ENCODE results near the gene HCAR2. TPM values are rescaled to one million over a fixed set of nuclear protein-coding genes. Genes with fewer than 3 reads are reported as not detected.
"Not testable (repeated sequence)": the region's sequence is repeated elsewhere in the genome, so short reads cannot be mapped to it uniquely, and the experiment has no call there.

Gene HCAR2
- total RNA-seq, 6 experiments from 2014 or later: not detected

DNA sequence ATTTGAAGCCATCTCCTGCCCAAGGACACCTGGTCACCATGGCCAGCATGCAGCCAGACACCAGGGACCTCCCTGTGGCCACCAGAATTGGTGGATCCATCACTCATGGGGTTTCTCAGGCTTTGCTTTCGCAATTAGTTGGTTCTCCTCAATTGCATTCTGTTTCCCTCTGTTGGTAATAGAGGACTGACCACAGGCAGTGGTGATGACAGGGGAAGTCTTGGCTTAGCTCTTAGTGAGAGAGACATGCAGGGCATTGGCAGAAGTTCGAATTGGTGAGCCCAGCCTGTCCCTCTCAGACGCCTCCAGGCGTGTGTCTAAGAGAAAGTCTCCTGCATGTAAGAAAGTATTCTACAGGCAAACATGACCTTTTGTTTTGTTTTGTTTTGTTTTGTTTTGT, 21.3 kb downstream of the HCAR2 start:
- Mint-ChIP-seq H3K27me3 (ENCODE audit: insufficient read depth) (peaks cover 1% of the 10 kb centered on the region; the same call in 1 of the 2 replicates), H3K4me1 (ENCODE audit: low read depth) (peaks cover 23% of the 10 kb centered on the region), H3K4me3 (no peak overlapping the region), H3K27ac (peak overlapping the region; percentile 4; the same call in 1 of the 2 replicates), H3K36me3 (ENCODE audit: low read depth) (no peaks in the 10 kb centered on the region), H3K9me3 (no peaks in the 10 kb centered on the region)
- no peak for TF ChIP-seq CTCF (IDR thresholded peaks at IDR 0.05)
- no peak for DNase-seq

DNA sequence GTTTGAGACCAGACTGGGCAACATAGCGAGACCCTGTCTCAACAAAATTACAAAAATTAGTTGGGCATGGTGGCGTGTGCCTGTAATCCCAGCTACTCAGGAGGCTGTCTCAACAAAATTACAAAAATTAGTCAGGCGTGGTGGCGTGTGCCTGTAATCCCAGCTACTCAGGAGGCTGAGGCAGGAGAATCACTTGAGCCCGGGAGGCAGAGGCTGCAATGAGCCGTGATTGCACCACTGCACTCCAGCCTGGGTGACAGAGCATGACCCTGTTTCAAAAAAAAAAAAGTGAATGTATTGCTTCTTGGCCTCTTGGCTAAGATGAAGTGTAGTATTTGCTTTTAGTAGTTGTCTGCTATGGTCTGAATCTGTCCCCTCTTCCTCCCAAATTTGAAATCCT, 22.2 kb downstream of the HCAR2 start:
- not testable (repeated sequence) for H3K36me3 Mint-ChIP-seq (ENCODE audit: low read depth); H3K27ac Mint-ChIP-seq; H3K27me3 Mint-ChIP-seq (ENCODE audit: insufficient read depth); H3K4me3 Mint-ChIP-seq; DNase-seq; H3K9me3 Mint-ChIP-seq
- peaks cover 23% of the 10 kb centered on the region for H3K4me1 Mint-ChIP-seq (ENCODE audit: low read depth)

GRCh38 chr12:122676781-122677180, 26.4 kb downstream of the HCAR2 start:
- not testable (repeated sequence) for H3K27me3 Mint-ChIP-seq (ENCODE audit: insufficient read depth); H3K4me3 Mint-ChIP-seq

DNA sequence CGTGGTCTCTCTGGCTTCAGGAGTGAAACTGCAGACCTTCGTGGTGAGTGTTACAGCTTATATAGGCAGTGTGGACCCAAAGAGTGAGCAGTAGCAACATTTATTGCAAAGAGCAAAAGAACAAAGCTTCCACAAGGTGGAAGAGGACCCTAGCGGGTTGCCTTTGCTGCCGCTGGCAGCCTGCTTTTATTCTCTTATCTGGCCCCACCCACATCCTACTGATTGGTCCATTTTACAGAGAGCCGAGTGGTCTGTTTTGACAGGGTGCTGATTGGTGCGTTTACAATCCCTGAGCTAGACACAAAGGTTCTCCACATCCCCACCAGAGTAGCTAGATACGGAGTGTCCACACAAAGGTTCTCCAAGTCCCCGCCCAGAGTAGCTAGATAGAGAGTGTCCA, 27.1 kb downstream of the HCAR2 start:
- DNase-seq; H3K36me3 Mint-ChIP-seq (ENCODE audit: low read depth); H3K9me3 Mint-ChIP-seq; H3K27me3 Mint-ChIP-seq (ENCODE audit: insufficient read depth); H3K27ac Mint-ChIP-seq; H3K4me3 Mint-ChIP-seq: not testable (repeated sequence)
- H3K4me1 Mint-ChIP-seq (ENCODE audit: low read depth): peaks cover 27% of the 10 kb centered on the region

More at GRCh38 chr12:122676781-122677180, 26.4 kb downstream of the HCAR2 start:
- H3K27ac Mint-ChIP-seq; DNase-seq; H3K9me3 Mint-ChIP-seq; H3K36me3 Mint-ChIP-seq (ENCODE audit: low read depth): not testable (repeated sequence)
- H3K4me1 Mint-ChIP-seq (ENCODE audit: low read depth): peaks cover 23% of the 10 kb centered on the region

DNA sequence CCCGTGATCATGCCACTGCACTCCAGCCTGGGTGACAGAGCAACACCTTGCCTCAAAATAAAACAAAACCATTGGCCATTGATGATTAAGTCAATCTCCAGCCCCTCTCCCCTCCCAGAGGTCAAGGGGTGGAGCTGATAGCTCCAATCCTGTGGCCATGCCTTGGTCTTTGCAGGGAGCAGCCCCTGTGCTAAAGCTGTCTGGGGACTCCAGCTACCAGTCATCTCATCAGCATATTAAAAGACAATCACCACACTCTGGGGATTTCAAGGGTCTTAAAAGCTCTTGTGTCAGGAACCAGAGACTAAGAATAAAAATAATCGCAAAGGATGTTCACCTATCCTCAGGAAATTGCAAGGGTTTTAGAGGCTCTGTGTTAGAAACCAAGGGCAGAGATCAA, 30.6 kb downstream of the HCAR2 start:
- no peak for TF ChIP-seq CTCF (IDR thresholded peaks at IDR 0.05)
- Mint-ChIP-seq H3K4me3 (no peak overlapping the region), H3K27ac (no peak overlapping the region), H3K36me3 (ENCODE audit: low read depth) (peaks cover 9% of the 10 kb centered on the region; the same call in 1 of the 2 replicates), H3K9me3 (no peaks in the 10 kb centered on the region), H3K27me3 (ENCODE audit: insufficient read depth) (peaks cover 2% of the 10 kb centered on the region; the same call in 1 of the 2 replicates), H3K4me1 (ENCODE audit: low read depth) (peaks cover 19% of the 10 kb centered on the region)
- DNase-seq: no peak

DNA sequence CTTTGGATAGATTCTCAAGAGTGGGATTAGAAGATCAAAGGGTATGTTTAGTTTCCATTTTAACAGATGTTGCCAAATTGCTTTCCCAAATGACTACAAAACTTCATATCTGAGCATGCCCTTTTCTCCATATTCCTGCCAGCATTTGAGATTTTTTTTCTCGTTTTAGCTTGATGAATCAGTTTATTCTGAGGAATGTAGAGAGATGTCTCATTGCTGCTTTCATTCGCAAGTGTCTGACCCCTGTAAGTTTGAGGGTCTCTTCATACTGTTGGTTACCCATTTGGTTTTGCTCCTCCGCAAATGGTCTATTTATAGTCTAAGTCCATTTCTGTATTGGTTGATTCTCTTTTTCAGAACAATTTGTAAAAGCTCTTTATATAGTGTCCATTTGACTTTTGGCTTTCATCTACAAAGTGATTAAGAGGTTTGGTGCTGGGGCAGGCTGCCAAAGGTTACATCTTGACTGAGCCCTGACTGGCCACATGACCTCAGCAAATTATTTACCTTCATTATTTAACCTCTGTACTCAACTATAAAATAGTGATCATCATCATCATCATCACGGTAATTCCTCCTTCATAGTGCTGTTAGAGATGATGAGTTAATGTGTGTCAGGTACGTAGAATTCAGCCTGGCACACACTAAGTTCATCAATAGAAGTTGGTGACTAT, 33.6 kb downstream of the HCAR2 start:
- Mint-ChIP-seq H3K4me1 (ENCODE audit: low read depth) (peaks cover 19% of the 10 kb centered on the region), H3K27me3 (ENCODE audit: insufficient read depth) (no peaks in the 10 kb centered on the region; the same call in 1 of the 2 replicates), H3K27ac (peak overlapping the region; percentile 55), H3K36me3 (ENCODE audit: low read depth) (peaks cover 5% of the 10 kb centered on the region; the same call in 1 of the 2 replicates), H3K4me3 (peak overlapping the region; percentile 56), H3K9me3 (no peaks in the 10 kb centered on the region)
- DNase-seq: peak; percentile 59
- TF ChIP-seq CTCF (IDR thresholded peaks at IDR 0.05): no peak

DNA sequence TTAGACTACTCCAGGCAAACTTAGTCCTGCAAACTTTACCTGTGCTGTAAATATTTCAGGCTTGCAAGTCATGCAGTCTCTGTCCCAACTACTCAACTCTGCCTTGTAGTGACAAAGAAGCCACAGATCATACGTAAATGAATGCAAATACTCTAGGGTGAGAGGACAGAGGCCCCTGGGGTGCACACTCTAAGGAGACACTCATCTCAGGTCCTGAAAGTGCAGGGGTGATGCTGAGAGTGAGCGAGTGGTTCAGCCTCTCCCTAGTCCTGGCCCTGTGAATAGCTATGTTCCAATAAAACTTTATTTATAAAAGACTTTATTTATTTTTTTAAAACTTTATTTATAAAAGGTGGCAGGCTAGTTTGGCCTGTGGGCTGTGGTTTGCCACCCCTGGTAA, 34.9 kb downstream of the HCAR2 start:
- peaks cover 19% of the 10 kb centered on the region for H3K4me1 Mint-ChIP-seq (ENCODE audit: low read depth)
- DNase-seq: no peak
- H3K4me3 Mint-ChIP-seq: no peak overlapping the region
- no peaks in the 10 kb centered on the region for H3K27me3 Mint-ChIP-seq (ENCODE audit: insufficient read depth)
- H3K27ac Mint-ChIP-seq: no peak overlapping the region
- H3K36me3 Mint-ChIP-seq (ENCODE audit: low read depth): peaks cover 5% of the 10 kb centered on the region; the same call in 1 of the 2 replicates
- H3K9me3 Mint-ChIP-seq: no peaks in the 10 kb centered on the region
- no peak for TF ChIP-seq CTCF (IDR thresholded peaks at IDR 0.05)
